22Rv1 (cell line): ENCODE measurements around the gene JMJD6.

ENCODE experiments used
- CTCF ChIP-seq: fragments of 450-650 bp; IDR thresholded peaks from 2 replicates; pipeline ENCODE4 v1.5.1; 2017; ENCODE audit warnings: mild to moderate bottlenecking
- ZFX ChIP-seq: fragments of 450-650 bp; IDR thresholded peaks from 2 replicates; pipeline ENCODE4 v1.6.1; 2017; ENCODE audit warnings: antibody characterized with exemption, borderline replicate concordance

- TF ChIP-seq CTCF (no peak), ZFX (no peak)
These were observed 11.5 kb upstream of the JMJD6 start, which contains the start of gene MFSD11 for GRCh38 chr17:76737676-76738467.
